IPS DF 4.7 (cell line): ENCODE data around the gene LDHAL6B.
"Not testable (repeated sequence)": the region's sequence is repeated elsewhere in the genome, so short reads cannot be mapped to it uniquely, and the experiment has no call there.

Experiments
- DNase-seq: peaks from one replicate; pipeline ENCODE4 v3.0.0-alpha.2; 2013; ENCODE audit warnings: low spot score; ENCODE audit errors: extremely low read depth

The LDHAL6B gene

GRCh38 chr15:59206623-59207183 lies at the start of gene LDHAL6B:
Gene LDHAL6B (plus strand): TSS chr15:59206843. CDS start chr15:59206941, 98 bp downstream.
- no peak for DNase-seq

- DNase-seq: no peak
Observed at GRCh38 chr15:59157396-59157795, 49.2 kb upstream of the LDHAL6B start.

GRCh38 chr15:59157840-59158700 lies 48.6 kb upstream of the LDHAL6B start:
- DNase-seq: no peak

GRCh38 chr15:59158701-59159034 lies 48.0 kb upstream of the LDHAL6B start:
- no peak for DNase-seq

- DNase-seq: no peak
Observed at GRCh38 chr15:59159210-59159609, 47.4 kb upstream of the LDHAL6B start.

GRCh38 chr15:59160880-59161593 lies 45.6 kb upstream of the LDHAL6B start:
- no peak for DNase-seq

GRCh38 chr15:59162080-59162479 lies 44.6 kb upstream of the LDHAL6B start:
- not testable (repeated sequence) for DNase-seq

GRCh38 chr15:59165726-59166125 lies 40.9 kb upstream of the LDHAL6B start:
- no peak for DNase-seq

GRCh38 chr15:59166166-59166565 lies 40.5 kb upstream of the LDHAL6B start:
- no peak for DNase-seq

GRCh38 chr15:59166601-59167265 lies 39.9 kb upstream of the LDHAL6B start:
- no peak for DNase-seq

- no peak for DNase-seq
Observed at GRCh38 chr15:59168536-59168935, 38.1 kb upstream of the LDHAL6B start.

GRCh38 chr15:59169251-59169708 lies 37.4 kb upstream of the LDHAL6B start:
- no peak for DNase-seq

- no peak for DNase-seq
Observed at GRCh38 chr15:59170295-59171066, 36.2 kb upstream of the LDHAL6B start.

- DNase-seq: no peak
Observed at GRCh38 chr15:59171067-59171397, 35.6 kb upstream of the LDHAL6B start.

- no peak for DNase-seq
Observed at GRCh38 chr15:59172289-59172901, 34.2 kb upstream of the LDHAL6B start.

- DNase-seq: no peak
Observed at GRCh38 chr15:59173194-59173593, 33.4 kb upstream of the LDHAL6B start.

- DNase-seq: no peak
Observed at GRCh38 chr15:59174151-59174834, 32.4 kb upstream of the LDHAL6B start.

GRCh38 chr15:59174835-59175831 lies 31.5 kb upstream of the LDHAL6B start:
- no peak for DNase-seq
